Ishikawa (cell line): ENCODE measurements around the gene GALNT9.

Source experiments
- CEBPB ChIP-seq: IDR thresholded peaks from 2 replicates; pipeline ENCODE4 v1.6.1; 2012
- TAF1 ChIP-seq: IDR thresholded peaks from 2 replicates; pipeline ENCODE4 v1.6.1; 2012; ENCODE audit warnings: low read depth, mild to moderate bottlenecking
- TCF12 ChIP-seq: IDR thresholded peaks from 2 replicates; pipeline ENCODE4 v1.6.1; 2012; ENCODE audit warnings: low read depth
- YY1 ChIP-seq: IDR thresholded peaks from 2 replicates; pipeline ENCODE4 v1.6.1; 2012; ENCODE audit warnings: low read depth
- TF ChIP-seq, protein P1 (sequence below): IDR thresholded peaks from 2 replicates; pipeline ENCODE4 v1.6.1; 2012
- TF ChIP-seq, protein P2 (sequence below): IDR thresholded peaks from 2 replicates; pipeline ENCODE4 v1.6.1; 2012; ENCODE audit warnings: low read depth, mild to moderate bottlenecking

DNA sequence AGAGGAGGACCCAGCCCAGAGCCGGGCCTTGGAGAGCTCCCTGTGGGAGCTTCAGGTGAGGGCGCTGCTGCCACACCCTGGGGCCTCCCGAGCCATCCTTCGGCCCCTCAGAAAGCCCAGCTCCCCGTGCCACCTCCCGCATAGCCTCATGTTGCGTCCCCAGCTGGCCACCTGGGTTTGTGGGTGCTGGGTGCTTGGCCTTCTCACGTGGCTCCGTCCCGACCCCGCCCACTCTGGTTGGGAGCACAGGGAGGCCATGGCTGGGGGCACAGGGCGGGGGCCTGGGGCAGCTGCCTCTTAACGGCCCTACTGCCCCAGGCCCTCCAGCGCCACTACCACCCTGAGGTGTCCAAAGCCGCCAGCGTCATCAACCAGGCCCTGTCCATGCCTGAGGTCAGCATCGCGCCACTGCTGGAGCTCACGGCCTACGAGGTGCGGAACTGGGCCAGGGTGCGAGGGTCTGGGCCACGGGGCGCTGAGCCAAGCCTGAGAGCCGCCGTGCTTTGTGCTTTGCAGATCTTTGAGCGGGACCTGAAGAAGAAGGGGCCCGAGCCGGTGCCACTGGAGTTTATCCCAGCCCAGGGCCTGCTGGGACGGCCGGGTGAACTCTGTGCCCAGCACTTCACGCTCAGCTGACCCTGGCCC is 177.5 kb downstream of the GALNT9 start:
- TF ChIP-seq, protein P1, sequence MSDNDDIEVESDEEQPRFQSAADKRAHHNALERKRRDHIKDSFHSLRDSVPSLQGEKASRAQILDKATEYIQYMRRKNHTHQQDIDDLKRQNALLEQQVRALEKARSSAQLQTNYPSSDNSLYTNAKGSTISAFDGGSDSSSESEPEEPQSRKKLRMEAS, result no peak
- TF ChIP-seq YY1 (no peak), TAF1 (no peak), TCF12 (no peak), CEBPB (no peak)
- TF ChIP-seq, protein P2, sequence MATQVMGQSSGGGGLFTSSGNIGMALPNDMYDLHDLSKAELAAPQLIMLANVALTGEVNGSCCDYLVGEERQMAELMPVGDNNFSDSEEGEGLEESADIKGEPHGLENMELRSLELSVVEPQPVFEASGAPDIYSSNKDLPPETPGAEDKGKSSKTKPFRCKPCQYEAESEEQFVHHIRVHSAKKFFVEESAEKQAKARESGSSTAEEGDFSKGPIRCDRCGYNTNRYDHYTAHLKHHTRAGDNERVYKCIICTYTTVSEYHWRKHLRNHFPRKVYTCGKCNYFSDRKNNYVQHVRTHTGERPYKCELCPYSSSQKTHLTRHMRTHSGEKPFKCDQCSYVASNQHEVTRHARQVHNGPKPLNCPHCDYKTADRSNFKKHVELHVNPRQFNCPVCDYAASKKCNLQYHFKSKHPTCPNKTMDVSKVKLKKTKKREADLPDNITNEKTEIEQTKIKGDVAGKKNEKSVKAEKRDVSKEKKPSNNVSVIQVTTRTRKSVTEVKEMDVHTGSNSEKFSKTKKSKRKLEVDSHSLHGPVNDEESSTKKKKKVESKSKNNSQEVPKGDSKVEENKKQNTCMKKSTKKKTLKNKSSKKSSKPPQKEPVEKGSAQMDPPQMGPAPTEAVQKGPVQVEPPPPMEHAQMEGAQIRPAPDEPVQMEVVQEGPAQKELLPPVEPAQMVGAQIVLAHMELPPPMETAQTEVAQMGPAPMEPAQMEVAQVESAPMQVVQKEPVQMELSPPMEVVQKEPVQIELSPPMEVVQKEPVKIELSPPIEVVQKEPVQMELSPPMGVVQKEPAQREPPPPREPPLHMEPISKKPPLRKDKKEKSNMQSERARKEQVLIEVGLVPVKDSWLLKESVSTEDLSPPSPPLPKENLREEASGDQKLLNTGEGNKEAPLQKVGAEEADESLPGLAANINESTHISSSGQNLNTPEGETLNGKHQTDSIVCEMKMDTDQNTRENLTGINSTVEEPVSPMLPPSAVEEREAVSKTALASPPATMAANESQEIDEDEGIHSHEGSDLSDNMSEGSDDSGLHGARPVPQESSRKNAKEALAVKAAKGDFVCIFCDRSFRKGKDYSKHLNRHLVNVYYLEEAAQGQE, result no peak
